Measurements from ENCODE around the gene AGT.

The AGT gene

GRCh38 chr1:230713915-230714764, at the start of gene AGT:
TSS of gene AGT (minus strand) at chr1:230714122. CDS start at chr1:230710823, 3,299 bp downstream.
- no peak for DNase-seq (ENCODE audit: low spot score)

- DNase-seq (ENCODE audit: low spot score): no peak
Measured at GRCh38 chr1:230761443-230762167, 47.7 kb upstream of the AGT start.

GRCh38 chr1:230760360-230760827, 46.5 kb upstream of the AGT start:
- DNase-seq (ENCODE audit: low spot score): no peak

GRCh38 chr1:230759369-230760065, 45.6 kb upstream of the AGT start:
- DNase-seq (ENCODE audit: low spot score): no peak

GRCh38 chr1:230758709-230759368, 44.9 kb upstream of the AGT start:
- DNase-seq (ENCODE audit: low spot score): no peak

- no peak for DNase-seq (ENCODE audit: low spot score)
Measured at GRCh38 chr1:230757856-230758708, 44.2 kb upstream of the AGT start.

- DNase-seq (ENCODE audit: low spot score): no peak
Measured at GRCh38 chr1:230754796-230755195, 40.9 kb upstream of the AGT start.

- no peak for DNase-seq (ENCODE audit: low spot score)
Measured at GRCh38 chr1:230753586-230754251, 39.8 kb upstream of the AGT start.

GRCh38 chr1:230753191-230753585, 39.3 kb upstream of the AGT start:
- DNase-seq (ENCODE audit: low spot score): no peak

- DNase-seq (ENCODE audit: low spot score): no peak
Measured at GRCh38 chr1:230752407-230752806, 38.5 kb upstream of the AGT start.

GRCh38 chr1:230750986-230751625, 37.2 kb upstream of the AGT start:
- DNase-seq (ENCODE audit: low spot score): no peak

GRCh38 chr1:230750576-230750975, 36.7 kb upstream of the AGT start:
- no peak for DNase-seq (ENCODE audit: low spot score)

- no peak for DNase-seq (ENCODE audit: low spot score)
Measured at GRCh38 chr1:230749635-230750034, 35.7 kb upstream of the AGT start.

- no peak for DNase-seq (ENCODE audit: low spot score)
Measured at GRCh38 chr1:230749150-230749549, 35.2 kb upstream of the AGT start.

GRCh38 chr1:230747890-230748800, 34.2 kb upstream of the AGT start:
- no peak for DNase-seq (ENCODE audit: low spot score)

GRCh38 chr1:230747127-230747730, 33.3 kb upstream of the AGT start, which contains the start of gene CAPN9:
TSS of gene CAPN9 (plus strand) at chr1:230747388. CDS start at chr1:230747497, 109 bp downstream.
- no peak for DNase-seq (ENCODE audit: low spot score)

- DNase-seq (ENCODE audit: low spot score): no peak
Measured at GRCh38 chr1:230746617-230747016, 32.7 kb upstream of the AGT start.

- no peak for DNase-seq (ENCODE audit: low spot score)
Measured at GRCh38 chr1:230745071-230745470, 31.1 kb upstream of the AGT start.
